Measurements from ENCODE around the gene BAG5.

- TF ChIP-seq EZH2 (IDR thresholded peaks at IDR 0.05) (no peak), POLR2AphosphoS5 (IDR thresholded peaks at IDR 0.05; ENCODE audit: borderline replicate concordance, low read depth, low read length) (no peak), FOXP2 (optimal IDR thresholded peaks at IDR 0.05; ENCODE audit: control extremely low read depth, extremely low read length, insufficient read depth) (no peak)
Observed at GRCh38 chr14:103600503-103600902, 38.0 kb upstream of the BAG5 start.

Data from SK-N-MC (cell line).